ENCODE data around the gene FES. TPM values are rescaled to one million over a fixed set of nuclear protein-coding genes. Genes with fewer than 3 reads are reported as not detected.
"Not testable (repeated sequence)": the region's sequence is repeated elsewhere in the genome, so short reads cannot be mapped to it uniquely, and the experiment has no call there.

FES gene
- total and polyA plus RNA-seq, 8 donors = 20.8 to 65.2 (median 28.1) TPM

DNA sequence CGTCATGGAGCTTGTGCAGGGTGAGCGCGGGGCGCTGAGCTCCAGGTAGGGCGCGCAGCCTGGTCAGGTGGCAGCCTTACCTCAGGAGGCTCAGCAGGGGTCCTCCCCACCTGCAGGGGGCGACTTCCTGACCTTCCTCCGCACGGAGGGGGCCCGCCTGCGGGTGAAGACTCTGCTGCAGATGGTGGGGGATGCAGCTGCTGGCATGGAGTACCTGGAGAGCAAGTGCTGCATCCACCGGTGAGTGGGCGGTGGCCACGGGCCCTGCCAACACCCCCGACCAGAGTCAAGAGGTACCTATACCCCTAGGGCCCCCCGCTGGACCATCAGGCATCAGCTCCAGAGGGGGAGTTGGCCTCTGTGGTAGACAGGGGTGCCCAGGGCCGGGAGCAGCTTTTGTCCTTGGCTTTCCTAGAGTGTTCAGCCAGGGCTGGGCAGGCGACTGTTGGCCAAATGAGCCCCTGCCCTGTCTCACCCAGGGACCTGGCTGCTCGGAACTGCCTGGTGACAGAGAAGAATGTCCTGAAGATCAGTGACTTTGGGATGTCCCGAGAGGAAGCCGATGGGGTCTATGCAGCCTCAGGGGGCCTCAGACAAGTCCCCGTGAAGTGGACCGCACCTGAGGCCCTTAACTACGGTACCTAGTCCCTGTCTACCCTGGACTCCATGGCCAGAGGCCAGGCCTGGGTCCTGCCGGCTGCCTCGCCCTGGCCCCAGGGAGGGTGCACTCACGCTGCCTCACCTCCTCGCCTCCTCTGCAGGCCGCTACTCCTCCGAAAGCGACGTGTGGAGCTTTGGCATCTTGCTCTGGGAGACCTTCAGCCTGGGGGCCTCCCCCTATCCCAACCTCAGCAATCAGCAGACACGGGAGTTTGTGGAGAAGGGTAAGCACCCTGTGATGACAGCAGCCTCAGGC is 9.1 kb downstream of the FES start:
- intact Hi-C loops (cut with DNase I) = no loop called here
- Histone ChIP-seq H3K36me3 (peaks cover 0 to 85% of the 10 kb centered on the region in 2 donors), H3K27ac (no peak overlapping the region), H3K4me1 (peaks cover 0 to 15% of the 10 kb centered on the region in 2 donors), H3K9me3 (no peaks in the 10 kb centered on the region), H3K27me3 (no peaks in the 10 kb centered on the region), H3K4me3 (no peak overlapping the region)
- no peak for ATAC-seq
- peak in 1 of 4 donors; percentile 70 for DNase-seq
- TF ChIP-seq, protein P1, sequence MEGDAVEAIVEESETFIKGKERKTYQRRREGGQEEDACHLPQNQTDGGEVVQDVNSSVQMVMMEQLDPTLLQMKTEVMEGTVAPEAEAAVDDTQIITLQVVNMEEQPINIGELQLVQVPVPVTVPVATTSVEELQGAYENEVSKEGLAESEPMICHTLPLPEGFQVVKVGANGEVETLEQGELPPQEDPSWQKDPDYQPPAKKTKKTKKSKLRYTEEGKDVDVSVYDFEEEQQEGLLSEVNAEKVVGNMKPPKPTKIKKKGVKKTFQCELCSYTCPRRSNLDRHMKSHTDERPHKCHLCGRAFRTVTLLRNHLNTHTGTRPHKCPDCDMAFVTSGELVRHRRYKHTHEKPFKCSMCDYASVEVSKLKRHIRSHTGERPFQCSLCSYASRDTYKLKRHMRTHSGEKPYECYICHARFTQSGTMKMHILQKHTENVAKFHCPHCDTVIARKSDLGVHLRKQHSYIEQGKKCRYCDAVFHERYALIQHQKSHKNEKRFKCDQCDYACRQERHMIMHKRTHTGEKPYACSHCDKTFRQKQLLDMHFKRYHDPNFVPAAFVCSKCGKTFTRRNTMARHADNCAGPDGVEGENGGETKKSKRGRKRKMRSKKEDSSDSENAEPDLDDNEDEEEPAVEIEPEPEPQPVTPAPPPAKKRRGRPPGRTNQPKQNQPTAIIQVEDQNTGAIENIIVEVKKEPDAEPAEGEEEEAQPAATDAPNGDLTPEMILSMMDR (IDR thresholded peaks at IDR 0.05) = no peak

DNA sequence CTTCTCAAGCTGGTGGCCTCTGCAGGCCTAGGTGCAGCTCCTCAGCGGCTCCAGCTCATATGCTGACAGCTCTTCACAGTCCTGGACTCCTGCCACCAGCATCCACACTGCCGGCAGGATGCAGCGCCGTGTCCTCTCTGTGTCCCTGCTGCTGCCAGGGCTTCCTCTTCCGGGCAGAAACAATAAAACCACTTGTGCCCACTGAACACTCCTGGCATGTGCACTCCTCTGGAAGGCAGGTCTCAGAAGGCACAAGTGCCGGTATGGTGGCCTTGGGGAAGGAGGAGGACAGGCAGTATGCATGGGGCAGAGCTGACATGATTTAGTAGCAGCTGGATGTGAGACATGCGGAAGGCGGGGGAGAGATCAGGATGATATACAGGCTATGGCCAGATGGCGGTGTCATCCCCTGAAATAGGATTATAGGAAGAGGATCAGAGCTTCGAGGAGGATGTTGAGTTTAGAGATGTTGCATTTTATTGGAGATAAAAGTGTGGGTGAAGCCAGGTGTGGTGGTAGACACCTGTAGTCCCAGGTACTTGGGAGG is 11.3 kb downstream of the FES start:
- Histone ChIP-seq H3K9me3 (no peaks in the 10 kb centered on the region), H3K36me3 (peaks cover 0 to 63% of the 10 kb centered on the region in 2 donors), H3K27me3 (no peaks in the 10 kb centered on the region), H3K4me1 (peaks cover 0 to 15% of the 10 kb centered on the region in 2 donors), H3K27ac (peak overlapping the region in 1 of 2 donors; percentile 25), H3K4me3 (no peak overlapping the region)
- peak in 2 of 4 donors; percentile 18 to 44 for DNase-seq
- ATAC-seq = peak; percentile 22
- TF ChIP-seq, protein P1 (IDR thresholded peaks at IDR 0.05) = no peak
- intact Hi-C loops (cut with DNase I) = no loop called here

DNA sequence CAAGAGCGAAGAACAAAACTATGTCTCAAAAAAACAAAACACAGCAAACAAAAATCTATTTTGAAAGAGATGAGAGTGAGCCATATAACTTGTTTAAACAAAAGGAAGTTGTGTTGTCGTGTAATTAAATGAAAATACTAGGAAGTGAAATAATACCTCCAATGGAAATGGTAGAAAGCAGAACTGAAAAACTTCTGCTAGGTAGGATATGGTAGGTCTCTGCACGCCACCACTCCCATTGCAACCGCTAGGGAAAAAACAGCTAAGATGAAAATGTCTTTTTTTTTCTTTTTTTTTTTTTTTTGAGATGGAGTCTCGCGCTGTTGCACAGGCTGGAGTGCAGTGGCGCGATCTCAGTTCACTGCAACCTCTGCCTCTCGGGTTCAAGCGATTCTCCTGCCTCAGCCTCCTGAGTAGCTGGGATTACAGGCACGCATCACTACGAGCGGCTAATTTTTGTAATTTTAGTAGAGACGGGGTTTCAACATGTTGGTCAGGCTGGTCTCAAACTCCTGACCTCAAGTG is 12.9 kb downstream of the FES start:
- H3K4me3 ChIP-seq; H3K27me3 ChIP-seq; H3K9me3 ChIP-seq; intact Hi-C loops (cut with DNase I); H3K27ac ChIP-seq; ATAC-seq: not testable (repeated sequence)
- peak in 1 of 4 donors; percentile 2 for DNase-seq
- Histone ChIP-seq H3K36me3 (peaks cover 0 to 48% of the 10 kb centered on the region in 2 donors), H3K4me1 (peaks cover 0 to 20% of the 10 kb centered on the region in 2 donors)

DNA sequence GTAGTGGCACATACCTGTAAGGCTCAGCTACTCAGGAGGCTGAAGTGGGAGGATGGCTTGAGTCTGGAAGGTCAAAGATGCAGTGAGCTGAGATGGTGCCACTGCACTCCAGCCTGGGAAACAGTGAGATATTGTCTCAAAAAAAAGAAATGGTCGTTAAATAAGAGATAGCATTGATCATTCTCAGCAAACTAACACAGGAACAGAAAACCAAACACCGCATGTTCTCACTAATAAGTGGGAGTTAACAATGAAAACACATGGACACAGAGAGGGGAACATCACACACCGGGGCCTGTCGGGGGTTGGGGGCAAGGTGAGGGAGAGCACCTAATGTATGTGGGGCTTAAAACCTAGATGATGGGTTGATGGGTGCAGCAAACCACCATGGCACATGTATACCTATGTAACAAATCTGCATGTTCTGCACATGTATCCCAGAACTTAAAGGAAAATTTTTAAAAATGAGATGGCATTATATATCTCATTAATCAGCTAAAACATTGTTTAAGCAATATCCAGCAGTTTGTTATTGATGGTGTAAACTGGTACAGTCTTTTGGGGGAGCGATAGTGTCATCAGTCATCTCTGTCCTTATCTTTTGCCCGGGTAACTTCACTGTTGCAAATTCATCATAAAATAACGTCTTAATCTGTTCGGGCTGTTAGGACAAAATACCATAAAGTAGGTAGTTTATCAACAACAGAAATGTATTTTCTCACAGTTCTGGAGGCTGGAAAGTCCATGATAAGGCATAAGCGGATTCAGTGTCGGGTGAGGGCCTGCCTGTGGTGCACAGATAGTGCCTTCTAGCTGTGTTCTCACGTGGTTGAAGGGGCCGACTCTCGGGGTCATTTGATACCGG is 17.1 kb downstream of the FES start:
- Histone ChIP-seq H3K4me1 (peaks cover 8 to 20% of the 10 kb centered on the region in 2 donors), H3K9me3 (no peaks in the 10 kb centered on the region), H3K36me3 (peaks cover 0 to 23% of the 10 kb centered on the region in 2 donors), H3K4me3 (peak overlapping the region in 1 of 2 donors; percentile 82), H3K27me3 (no peaks in the 10 kb centered on the region), H3K27ac (peak overlapping the region; percentile 93 to 95)
- DNase-seq (no peak), ATAC-seq (no peak)
- TF ChIP-seq, protein P1 (IDR thresholded peaks at IDR 0.05) = no peak
- intact Hi-C loops (cut with DNase I) = no loop called here

DNA sequence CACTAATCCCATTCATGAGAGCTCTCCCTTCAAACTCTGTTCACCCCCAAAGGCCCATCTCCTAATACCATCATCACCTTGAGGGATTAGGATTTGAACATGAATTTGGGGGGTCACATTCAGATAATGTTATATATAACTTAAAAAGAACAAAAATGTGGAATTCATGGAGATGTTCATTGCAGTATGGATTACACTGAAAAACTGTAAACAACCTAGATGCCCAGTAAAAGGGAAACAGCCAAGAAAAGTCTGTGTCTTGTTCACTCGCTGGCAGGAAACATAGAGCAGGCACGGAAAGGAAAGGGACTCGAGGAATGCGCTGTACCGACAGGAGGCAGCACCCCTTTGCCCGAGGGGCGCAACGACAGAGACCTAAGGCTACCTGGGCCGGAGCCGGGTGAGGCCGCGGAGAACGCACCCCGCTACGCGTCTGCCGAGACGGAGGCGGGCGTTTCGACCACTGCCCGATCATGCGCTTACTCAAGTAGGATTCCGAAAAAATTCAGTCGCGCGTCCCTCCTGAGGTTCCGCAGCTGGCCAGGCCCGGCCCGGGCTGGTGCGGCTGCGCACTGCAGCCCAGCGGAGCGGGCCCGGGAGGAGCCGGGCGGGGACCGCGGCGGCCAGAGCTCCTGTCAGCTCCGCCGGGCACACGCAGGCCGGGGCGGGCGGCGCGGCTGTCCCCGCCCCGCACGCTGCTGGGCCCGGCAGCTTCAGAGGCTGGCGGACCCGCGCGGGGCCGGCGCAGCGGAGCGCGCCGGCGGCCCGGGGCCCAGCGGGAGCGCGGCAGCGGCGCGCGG is 17.9 kb downstream of the FES start:
- H3K9me3 ChIP-seq = no peaks in the 10 kb centered on the region
- peak; percentile 91 for ATAC-seq
- H3K36me3 ChIP-seq = peaks cover 0 to 26% of the 10 kb centered on the region in 2 donors
- peaks cover 8 to 20% of the 10 kb centered on the region in 2 donors for H3K4me1 ChIP-seq
- H3K27me3 ChIP-seq = no peaks in the 10 kb centered on the region
- TF ChIP-seq, protein P1 (IDR thresholded peaks at IDR 0.05) = peak; percentile 66 to 74
- intact Hi-C loops (cut with DNase I) = no loop called here
- peak overlapping the region; percentile 93 to 95 for H3K27ac ChIP-seq
- peak; percentile 84 to 95 (median 87) for DNase-seq
- peak overlapping the region; percentile 49 to 82 for H3K4me3 ChIP-seq
